NCI-H1105 treated with DMSO at 0.1 percent for 48 hours (cell line): ENCODE results near the gene PIGO.
A peak's percentile ranks its signal among the peaks of the same experiment; 100 is the strongest.

ENCODE experiments used
- DNase-seq: peaks from one replicate; lab custom pipeline; 2025; lab: John Stamatoyannopoulos, UW

Gene PIGO

GRCh38 chr9:35096035-35096849 lies at the start of gene PIGO:
PIGO (minus strand) TSS chr9:35096591; CDS start chr9:35095565, 1,026 bp downstream.
- peak; percentile 81 for DNase-seq

GRCh38 chr9:35142037-35142436 lies 45.6 kb upstream of the PIGO start:
- no peak for DNase-seq

- no peak for DNase-seq
Measured at GRCh38 chr9:35140093-35140492, 43.7 kb upstream of the PIGO start.

- DNase-seq = no peak
Measured at GRCh38 chr9:35136866-35137265, 40.5 kb upstream of the PIGO start.

GRCh38 chr9:35135988-35136387 lies 39.6 kb upstream of the PIGO start:
- no peak for DNase-seq

- no peak for DNase-seq
Measured at GRCh38 chr9:35134920-35135319, 38.5 kb upstream of the PIGO start.

- DNase-seq = peak; percentile 81
Measured at GRCh38 chr9:35116898-35117551, 20.6 kb upstream of the PIGO start.

GRCh38 chr9:35116539-35116897 lies 20.1 kb upstream of the PIGO start:
- DNase-seq = no peak

- DNase-seq = peak; percentile 94
Measured at GRCh38 chr9:35115680-35116538, 19.5 kb upstream of the PIGO start, which contains the start of gene ATOSB. ATOSB (minus strand) TSS chr9:35115862; CDS start chr9:35108274, 7,588 bp downstream.

- no peak for DNase-seq
Measured at GRCh38 chr9:35114840-35115628, 18.6 kb upstream of the PIGO start.

- no peak for DNase-seq
Measured at GRCh38 chr9:35114113-35114839, 17.9 kb upstream of the PIGO start.

- DNase-seq = no peak
Measured at GRCh38 chr9:35112257-35113020, 16.0 kb upstream of the PIGO start.

- DNase-seq = peak; percentile 94
Measured at GRCh38 chr9:35111001-35111933, 14.9 kb upstream of the PIGO start.

- no peak for DNase-seq
Measured at GRCh38 chr9:35110327-35110761, 14.0 kb upstream of the PIGO start.

- no peak for DNase-seq
Measured at GRCh38 chr9:35108946-35109575, 12.7 kb upstream of the PIGO start.

- DNase-seq = no peak
Measured at GRCh38 chr9:35108461-35108860, 12.1 kb upstream of the PIGO start.

GRCh38 chr9:35107297-35108290 lies 11.2 kb upstream of the PIGO start:
- no peak for DNase-seq
